ENCODE measurements around the gene PAGR1.
"Not testable (repeated sequence)": the region's sequence is repeated elsewhere in the genome, so short reads cannot be mapped to it uniquely, and the experiment has no call there.

PAGR1 gene

GRCh38 chr16:29787155-29787554 lies 28.8 kb upstream of the PAGR1 start:
- not testable (repeated sequence) for H3K9me3 ChIP-seq (ENCODE audit: control insufficient read depth, insufficient read depth, low read length); H3K4me1 ChIP-seq (ENCODE audit: insufficient read depth, low read length); H3K9ac ChIP-seq (ENCODE audit: low read depth, low read length); H3K36me3 ChIP-seq (ENCODE audit: insufficient read depth, low read length)

- Histone ChIP-seq H3K36me3 (ENCODE audit: insufficient read depth, low read length) (no peaks in the 10 kb centered on the region; the same call in 1 of the 2 replicates), H3K9me3 (ENCODE audit: control insufficient read depth, insufficient read depth, low read length) (no peaks in the 10 kb centered on the region), H3K4me1 (ENCODE audit: insufficient read depth, low read length) (peaks cover 8% of the 10 kb centered on the region), H3K9ac (ENCODE audit: low read depth, low read length) (peak overlapping the region; percentile 79)
Measured at GRCh38 chr16:29789775-29790182, 26.2 kb upstream of the PAGR1 start.

- H3K4me1 ChIP-seq (ENCODE audit: insufficient read depth, low read length), result peaks cover 8% of the 10 kb centered on the region
- H3K36me3 ChIP-seq (ENCODE audit: insufficient read depth, low read length), result no peaks in the 10 kb centered on the region; the same call in 1 of the 2 replicates
- H3K9me3 ChIP-seq (ENCODE audit: control insufficient read depth, insufficient read depth, low read length), result no peaks in the 10 kb centered on the region
- H3K9ac ChIP-seq (ENCODE audit: low read depth, low read length), result peak within 1 kb of the TSS; percentile 95
Measured at GRCh38 chr16:29790183-29790948, 25.6 kb upstream of the PAGR1 start, which contains the start of gene KIF22. KIF22 (plus strand) TSS chr16:29790751; CDS start chr16:29790760, 9 bp downstream.

- H3K36me3 ChIP-seq (ENCODE audit: insufficient read depth, low read length), result no peaks in the 10 kb centered on the region; the same call in 1 of the 2 replicates
- H3K4me1 ChIP-seq (ENCODE audit: insufficient read depth, low read length), result peaks cover 8% of the 10 kb centered on the region
- H3K9me3 ChIP-seq (ENCODE audit: control insufficient read depth, insufficient read depth, low read length), result no peaks in the 10 kb centered on the region
- peak overlapping the region; percentile 95 for H3K9ac ChIP-seq (ENCODE audit: low read depth, low read length)
Measured at GRCh38 chr16:29790949-29791844, 24.8 kb upstream of the PAGR1 start.

- H3K9ac ChIP-seq (ENCODE audit: low read depth, low read length), result peak overlapping the region; percentile 95; the same call in 1 of the 2 replicates
- peaks cover 6% of the 10 kb centered on the region for H3K36me3 ChIP-seq (ENCODE audit: insufficient read depth, low read length)
- peaks cover 8% of the 10 kb centered on the region for H3K4me1 ChIP-seq (ENCODE audit: insufficient read depth, low read length)
- H3K9me3 ChIP-seq (ENCODE audit: control insufficient read depth, insufficient read depth, low read length), result no peaks in the 10 kb centered on the region
Measured at GRCh38 chr16:29791845-29792807, 23.8 kb upstream of the PAGR1 start.

GRCh38 chr16:29793153-29793552 lies 22.8 kb upstream of the PAGR1 start:
- not testable (repeated sequence) for H3K9ac ChIP-seq (ENCODE audit: low read depth, low read length); H3K9me3 ChIP-seq (ENCODE audit: control insufficient read depth, insufficient read depth, low read length); H3K4me1 ChIP-seq (ENCODE audit: insufficient read depth, low read length)
- peaks cover 14% of the 10 kb centered on the region for H3K36me3 ChIP-seq (ENCODE audit: insufficient read depth, low read length)

- Histone ChIP-seq H3K4me1 (ENCODE audit: insufficient read depth, low read length) (peaks cover 8% of the 10 kb centered on the region), H3K9ac (ENCODE audit: low read depth, low read length) (no peak overlapping the region), H3K36me3 (ENCODE audit: insufficient read depth, low read length) (peaks cover 23% of the 10 kb centered on the region), H3K9me3 (ENCODE audit: control insufficient read depth, insufficient read depth, low read length) (no peaks in the 10 kb centered on the region)
Measured at GRCh38 chr16:29794231-29794710, 21.7 kb upstream of the PAGR1 start.

GRCh38 chr16:29802416-29802935 lies 13.5 kb upstream of the PAGR1 start:
- H3K9ac ChIP-seq (ENCODE audit: low read depth, low read length), result no peak overlapping the region
- H3K4me1 ChIP-seq (ENCODE audit: insufficient read depth, low read length), result no peaks in the 10 kb centered on the region
- no peaks in the 10 kb centered on the region for H3K9me3 ChIP-seq (ENCODE audit: control insufficient read depth, insufficient read depth, low read length)
- H3K36me3 ChIP-seq (ENCODE audit: insufficient read depth, low read length), result peaks cover 30% of the 10 kb centered on the region

GRCh38 chr16:29804020-29804419 lies 11.9 kb upstream of the PAGR1 start:
- peaks cover 18% of the 10 kb centered on the region for H3K36me3 ChIP-seq (ENCODE audit: insufficient read depth, low read length)
- H3K9me3 ChIP-seq (ENCODE audit: control insufficient read depth, insufficient read depth, low read length), result no peaks in the 10 kb centered on the region
- H3K4me1 ChIP-seq (ENCODE audit: insufficient read depth, low read length), result peaks cover 6% of the 10 kb centered on the region
- no peak overlapping the region for H3K9ac ChIP-seq (ENCODE audit: low read depth, low read length)

- Histone ChIP-seq H3K9ac (ENCODE audit: low read depth, low read length) (peak overlapping the region; percentile 77), H3K4me1 (ENCODE audit: insufficient read depth, low read length) (peaks cover 6% of the 10 kb centered on the region), H3K9me3 (ENCODE audit: control insufficient read depth, insufficient read depth, low read length) (no peaks in the 10 kb centered on the region), H3K36me3 (ENCODE audit: insufficient read depth, low read length) (peaks cover 16% of the 10 kb centered on the region)
Measured at GRCh38 chr16:29804455-29805231, 11.3 kb upstream of the PAGR1 start.

GRCh38 chr16:29805232-29806098 lies 10.5 kb upstream of the PAGR1 start:
- Histone ChIP-seq H3K4me1 (ENCODE audit: insufficient read depth, low read length) (peaks cover 10% of the 10 kb centered on the region), H3K9me3 (ENCODE audit: control insufficient read depth, insufficient read depth, low read length) (no peaks in the 10 kb centered on the region), H3K9ac (ENCODE audit: low read depth, low read length) (peak overlapping the region; percentile 77), H3K36me3 (ENCODE audit: insufficient read depth, low read length) (peaks cover 16% of the 10 kb centered on the region)

GRCh38 chr16:29806099-29806579 lies 9.8 kb upstream of the PAGR1 start, which contains the start of gene MAZ:
MAZ (plus strand) TSS chr16:29806529; CDS start chr16:29806702, 173 bp downstream.
- H3K9me3 ChIP-seq (ENCODE audit: control insufficient read depth, insufficient read depth, low read length), result no peaks in the 10 kb centered on the region
- H3K9ac ChIP-seq (ENCODE audit: low read depth, low read length), result peak within 1 kb of the TSS; percentile 77
- H3K4me1 ChIP-seq (ENCODE audit: insufficient read depth, low read length), result peaks cover 15% of the 10 kb centered on the region
- peaks cover 11% of the 10 kb centered on the region for H3K36me3 ChIP-seq (ENCODE audit: insufficient read depth, low read length)

Measured in ES-I3 (cell line).